ENCODE results near the gene RUNDC1.

The RUNDC1 gene

GRCh38 chr17:42992872-42993271, 12.5 kb downstream of the RUNDC1 start:
- TF ChIP-seq FOXP2 (optimal IDR thresholded peaks at IDR 0.05; ENCODE audit: borderline replicate concordance, extremely low read depth, extremely low read length, insufficient read depth) (no peak), REST (IDR thresholded peaks at IDR 0.05; ENCODE audit: insufficient read depth in 1 of 2, low read depth in 2 of 2, low read length in 2 of 2) (no peak), POLR2AphosphoS5 (IDR thresholded peaks at IDR 0.05; ENCODE audit: low read depth, low read length) (no peak), SIN3A (IDR thresholded peaks at IDR 0.05; ENCODE audit: borderline replicate concordance, insufficient read depth, low read length) (no peak), TAF1 (IDR thresholded peaks at IDR 0.05; ENCODE audit: borderline replicate concordance, insufficient read depth, low read length) (no peak)

GRCh38 chr17:42997390-42997983, 17.1 kb downstream of the RUNDC1 start:
- no peak for TF ChIP-seq TAF1 (IDR thresholded peaks at IDR 0.05; ENCODE audit: borderline replicate concordance, insufficient read depth, low read length)
- no peak for TF ChIP-seq REST (IDR thresholded peaks at IDR 0.05; ENCODE audit: insufficient read depth in 1 of 2, low read depth in 2 of 2, low read length in 2 of 2)
- TF ChIP-seq FOXP2 (optimal IDR thresholded peaks at IDR 0.05; ENCODE audit: borderline replicate concordance, extremely low read depth, extremely low read length, insufficient read depth) = no peak
- TF ChIP-seq POLR2AphosphoS5 (IDR thresholded peaks at IDR 0.05; ENCODE audit: low read depth, low read length) = no peak
- TF ChIP-seq SIN3A (IDR thresholded peaks at IDR 0.05; ENCODE audit: borderline replicate concordance, insufficient read depth, low read length) = no peak

- TF ChIP-seq TAF1 (IDR thresholded peaks at IDR 0.05; ENCODE audit: borderline replicate concordance, insufficient read depth, low read length) = peak; percentile 99
- peak; percentile 91 for TF ChIP-seq FOXP2 (optimal IDR thresholded peaks at IDR 0.05; ENCODE audit: borderline replicate concordance, extremely low read depth, extremely low read length, insufficient read depth)
- TF ChIP-seq POLR2AphosphoS5 (IDR thresholded peaks at IDR 0.05; ENCODE audit: low read depth, low read length) = peak; percentile 98
- TF ChIP-seq SIN3A (IDR thresholded peaks at IDR 0.05; ENCODE audit: borderline replicate concordance, insufficient read depth, low read length) = no peak
- peak in 1 of 2 experiments; percentile 72; a peak in 2 of 4 replicates for TF ChIP-seq REST (IDR thresholded peaks at IDR 0.05; ENCODE audit: insufficient read depth in 1 of 2, low read depth in 2 of 2, low read length in 2 of 2)
These were observed 17.9 kb downstream of the RUNDC1 start, which contains the start of gene RPL27 for GRCh38 chr17:42997984-42998938. RPL27 (plus strand) TSS chr17:42998419; CDS start chr17:42998751, 332 bp downstream.

GRCh38 chr17:42999003-42999525, 18.7 kb downstream of the RUNDC1 start:
- TF ChIP-seq POLR2AphosphoS5 (IDR thresholded peaks at IDR 0.05; ENCODE audit: low read depth, low read length) (no peak; the same call in none of the 2 replicates), SIN3A (IDR thresholded peaks at IDR 0.05; ENCODE audit: borderline replicate concordance, insufficient read depth, low read length) (no peak), REST (IDR thresholded peaks at IDR 0.05; ENCODE audit: insufficient read depth in 1 of 2, low read depth in 2 of 2, low read length in 2 of 2) (no peak), FOXP2 (optimal IDR thresholded peaks at IDR 0.05; ENCODE audit: borderline replicate concordance, extremely low read depth, extremely low read length, insufficient read depth) (no peak), TAF1 (IDR thresholded peaks at IDR 0.05; ENCODE audit: borderline replicate concordance, insufficient read depth, low read length) (no peak)

All from PFSK-1 (cell line).